Activated naive CD8-positive, alpha-beta T cell (primary cell): Measurements from ENCODE around the gene PSMD2.

ENCODE experiments used
- H3K27ac Mint-ChIP-seq: one replicate; pipeline ENCODE4 v1.8.0; 2021; ENCODE audit warnings: mixed read lengths
- H3K27me3 Mint-ChIP-seq: one replicate; pipeline ENCODE4 v1.8.0; 2021; ENCODE audit warnings: mixed read lengths
- H3K36me3 Mint-ChIP-seq: one replicate; pipeline ENCODE4 v1.8.0; 2021; ENCODE audit warnings: mixed read lengths
- H3K4me1 Mint-ChIP-seq: one replicate; pipeline ENCODE4 v1.8.0; 2021; ENCODE audit warnings: low read depth, mixed read lengths
- H3K4me3 Mint-ChIP-seq: one replicate; pipeline ENCODE4 v1.8.0; 2021; ENCODE audit warnings: mild to moderate bottlenecking, mixed read lengths
- H3K9me3 Mint-ChIP-seq: one replicate; pipeline ENCODE4 v1.8.0; 2021; ENCODE audit warnings: low read depth, mixed read lengths

The PSMD2 gene

GRCh38 chr3:184299488-184300377 is 692 bp downstream of the PSMD2 start:
- peaks cover 25% of the 10 kb centered on the region for H3K4me1 Mint-ChIP-seq
- no peaks in the 10 kb centered on the region for H3K36me3 Mint-ChIP-seq
- no peaks in the 10 kb centered on the region for H3K9me3 Mint-ChIP-seq

GRCh38 chr3:184300378-184300720 is 1.3 kb downstream of the PSMD2 start:
- Mint-ChIP-seq H3K9me3 (no peaks in the 10 kb centered on the region), H3K36me3 (no peaks in the 10 kb centered on the region), H3K27ac (no peak overlapping the region), H3K27me3 (no peaks in the 10 kb centered on the region), H3K4me3 (peak overlapping the region; percentile 95), H3K4me1 (peaks cover 25% of the 10 kb centered on the region)

More at GRCh38 chr3:184299488-184300377, 692 bp downstream of the PSMD2 start:
- Mint-ChIP-seq H3K27ac (peak overlapping the region; percentile 91), H3K27me3 (no peaks in the 10 kb centered on the region), H3K4me3 (peak overlapping the region; percentile 95)

GRCh38 chr3:184305577-184305976 is 6.5 kb downstream of the PSMD2 start:
- Mint-ChIP-seq H3K4me1 (peaks cover 16% of the 10 kb centered on the region), H3K36me3 (peaks cover 13% of the 10 kb centered on the region), H3K27me3 (no peaks in the 10 kb centered on the region), H3K4me3 (no peak overlapping the region), H3K27ac (no peak overlapping the region), H3K9me3 (no peaks in the 10 kb centered on the region)

- Mint-ChIP-seq H3K9me3 (no peaks in the 10 kb centered on the region), H3K27ac (no peak overlapping the region), H3K4me1 (peaks cover 13% of the 10 kb centered on the region), H3K4me3 (no peak overlapping the region), H3K36me3 (peaks cover 13% of the 10 kb centered on the region), H3K27me3 (no peaks in the 10 kb centered on the region)
Observed at GRCh38 chr3:184306341-184306972, 7.4 kb downstream of the PSMD2 start.

GRCh38 chr3:184307915-184308314 is 8.9 kb downstream of the PSMD2 start:
- Mint-ChIP-seq H3K9me3 (no peaks in the 10 kb centered on the region), H3K27me3 (no peaks in the 10 kb centered on the region), H3K4me1 (peaks cover 7% of the 10 kb centered on the region), H3K27ac (no peak overlapping the region), H3K4me3 (no peak overlapping the region), H3K36me3 (peaks cover 13% of the 10 kb centered on the region)

GRCh38 chr3:184308744-184309143 is 9.7 kb downstream of the PSMD2 start:
- Mint-ChIP-seq H3K4me1 (peaks cover 7% of the 10 kb centered on the region), H3K36me3 (peaks cover 13% of the 10 kb centered on the region), H3K4me3 (no peak overlapping the region), H3K9me3 (no peaks in the 10 kb centered on the region), H3K27me3 (no peaks in the 10 kb centered on the region), H3K27ac (peak overlapping the region; percentile 52)

GRCh38 chr3:184311633-184312032 is 12.6 kb downstream of the PSMD2 start:
- H3K27me3 Mint-ChIP-seq, result no peaks in the 10 kb centered on the region
- no peaks in the 10 kb centered on the region for H3K9me3 Mint-ChIP-seq
- H3K36me3 Mint-ChIP-seq, result peaks cover 13% of the 10 kb centered on the region
- peaks cover 11% of the 10 kb centered on the region for H3K4me1 Mint-ChIP-seq
- H3K4me3 Mint-ChIP-seq, result no peak overlapping the region
- no peak overlapping the region for H3K27ac Mint-ChIP-seq

- Mint-ChIP-seq H3K36me3 (peaks cover 14% of the 10 kb centered on the region), H3K4me3 (peak within 1 kb of the TSS; percentile 88), H3K27me3 (no peaks in the 10 kb centered on the region), H3K9me3 (no peaks in the 10 kb centered on the region), H3K4me1 (peaks cover 26% of the 10 kb centered on the region), H3K27ac (peak within 1 kb of the TSS; percentile 90)
Observed at GRCh38 chr3:184314363-184314699, 15.3 kb downstream of the PSMD2 start, which contains the start of gene EIF4G1. Gene EIF4G1, plus strand, starts transcription at chr3:184314606. Its CDS starts 1,191 bp downstream, at chr3:184315797.

- Mint-ChIP-seq H3K4me1 (peaks cover 30% of the 10 kb centered on the region), H3K36me3 (peaks cover 12% of the 10 kb centered on the region), H3K9me3 (no peaks in the 10 kb centered on the region)
Observed at GRCh38 chr3:184314700-184315542, 15.9 kb downstream of the PSMD2 start.

GRCh38 chr3:184315543-184315867 is 16.5 kb downstream of the PSMD2 start:
- H3K27me3 Mint-ChIP-seq, result no peaks in the 10 kb centered on the region

More at GRCh38 chr3:184314700-184315542, 15.9 kb downstream of the PSMD2 start:
- peak overlapping the region; percentile 90 for H3K27ac Mint-ChIP-seq
- H3K27me3 Mint-ChIP-seq, result no peaks in the 10 kb centered on the region
- peak overlapping the region; percentile 88 for H3K4me3 Mint-ChIP-seq

GRCh38 chr3:184315871-184316661 is 17.0 kb downstream of the PSMD2 start:
- peaks cover 12% of the 10 kb centered on the region for H3K36me3 Mint-ChIP-seq
- no peaks in the 10 kb centered on the region for H3K9me3 Mint-ChIP-seq
- peaks cover 30% of the 10 kb centered on the region for H3K4me1 Mint-ChIP-seq
- H3K27ac Mint-ChIP-seq, result peak overlapping the region; percentile 90
- H3K4me3 Mint-ChIP-seq, result peak overlapping the region; percentile 88
- H3K27me3 Mint-ChIP-seq, result no peaks in the 10 kb centered on the region

More at GRCh38 chr3:184315543-184315867, 16.5 kb downstream of the PSMD2 start:
- peaks cover 30% of the 10 kb centered on the region for H3K4me1 Mint-ChIP-seq
- no peaks in the 10 kb centered on the region for H3K9me3 Mint-ChIP-seq
- peak overlapping the region; percentile 88 for H3K4me3 Mint-ChIP-seq
- H3K36me3 Mint-ChIP-seq, result peaks cover 12% of the 10 kb centered on the region
- peak overlapping the region; percentile 90 for H3K27ac Mint-ChIP-seq

GRCh38 chr3:184316792-184317191 is 17.8 kb downstream of the PSMD2 start:
- H3K27ac Mint-ChIP-seq, result peak overlapping the region; percentile 90
- no peaks in the 10 kb centered on the region for H3K9me3 Mint-ChIP-seq
- peak overlapping the region; percentile 88 for H3K4me3 Mint-ChIP-seq
- H3K4me1 Mint-ChIP-seq, result peaks cover 30% of the 10 kb centered on the region
- peaks cover 12% of the 10 kb centered on the region for H3K36me3 Mint-ChIP-seq
- H3K27me3 Mint-ChIP-seq, result no peaks in the 10 kb centered on the region

- Mint-ChIP-seq H3K27me3 (no peaks in the 10 kb centered on the region), H3K36me3 (peaks cover 12% of the 10 kb centered on the region), H3K27ac (peak overlapping the region; percentile 90), H3K4me3 (peak overlapping the region; percentile 88), H3K9me3 (no peaks in the 10 kb centered on the region), H3K4me1 (peaks cover 30% of the 10 kb centered on the region)
Observed at GRCh38 chr3:184317201-184317600, 18.2 kb downstream of the PSMD2 start.

GRCh38 chr3:184320104-184320445 is 21.0 kb downstream of the PSMD2 start:
- H3K27ac Mint-ChIP-seq, result no peak overlapping the region
- no peak overlapping the region for H3K4me3 Mint-ChIP-seq
- peaks cover 16% of the 10 kb centered on the region for H3K36me3 Mint-ChIP-seq
- H3K4me1 Mint-ChIP-seq, result peaks cover 35% of the 10 kb centered on the region
- H3K9me3 Mint-ChIP-seq, result no peaks in the 10 kb centered on the region
- no peaks in the 10 kb centered on the region for H3K27me3 Mint-ChIP-seq
